Gastroesophageal sphincter (tissue), 3 donors: ENCODE measurements around the gene IRF2BPL.

Source experiments
- EP300 ChIP-seq: sonication (generic); formaldehyde crosslinking; IDR thresholded peaks from one replicate; pipeline ENCODE4 v1.6.1; 2017; ENCODE audit warnings: antibody characterized with exemption, mild to moderate bottlenecking
- POLR2A ChIP-seq, 2 donors: fragments of 450-650 bp; IDR thresholded peaks; one replicate each; pipeline ENCODE4 v1.6.1; 2017; ENCODE audit warnings: antibody characterized with exemption in 2 of 2, mild to moderate bottlenecking in 2 of 2, moderate library complexity in 1 of 2
- POLR2AphosphoS5 ChIP-seq: sonication (generic); formaldehyde crosslinking; IDR thresholded peaks from one replicate; pipeline ENCODE4 v1.6.1; 2017; ENCODE audit warnings: antibody characterized with exemption
- TF ChIP-seq, protein P1 (sequence below), 4 experiments: fragments of 200-600 bp in 2 of 4; fragments of 450-650 bp in 2 of 4; sonication (generic) in 1 of 4; IDR thresholded peaks; one replicate each; pipeline ENCODE4 v1.5.1; 2017 to 2019; ENCODE audit warnings: antibody characterized with exemption in 4 of 4, mild to moderate bottlenecking in 2 of 4, moderate library complexity in 2 of 4

DNA sequence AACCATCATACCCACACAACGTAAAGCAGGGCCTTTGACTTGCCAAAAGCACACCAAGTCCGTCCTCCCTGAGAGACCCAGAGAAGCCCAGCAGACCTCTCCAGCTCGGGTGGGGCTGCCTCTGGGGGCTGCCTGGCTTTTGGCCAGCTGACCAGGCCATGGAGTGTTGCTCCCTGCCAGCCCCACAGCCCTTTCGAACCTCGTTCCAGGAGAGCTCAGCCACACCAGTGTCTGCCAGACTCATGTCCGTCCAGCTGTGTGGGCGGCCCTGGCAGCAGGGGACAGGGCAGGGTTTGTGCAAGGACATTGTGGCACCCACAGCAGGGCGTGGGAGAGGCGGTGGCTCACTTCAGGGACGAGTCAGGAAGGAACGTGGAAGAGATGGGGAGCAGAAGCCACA, 22.6 kb upstream of the IRF2BPL start:
- TF ChIP-seq, protein P1, sequence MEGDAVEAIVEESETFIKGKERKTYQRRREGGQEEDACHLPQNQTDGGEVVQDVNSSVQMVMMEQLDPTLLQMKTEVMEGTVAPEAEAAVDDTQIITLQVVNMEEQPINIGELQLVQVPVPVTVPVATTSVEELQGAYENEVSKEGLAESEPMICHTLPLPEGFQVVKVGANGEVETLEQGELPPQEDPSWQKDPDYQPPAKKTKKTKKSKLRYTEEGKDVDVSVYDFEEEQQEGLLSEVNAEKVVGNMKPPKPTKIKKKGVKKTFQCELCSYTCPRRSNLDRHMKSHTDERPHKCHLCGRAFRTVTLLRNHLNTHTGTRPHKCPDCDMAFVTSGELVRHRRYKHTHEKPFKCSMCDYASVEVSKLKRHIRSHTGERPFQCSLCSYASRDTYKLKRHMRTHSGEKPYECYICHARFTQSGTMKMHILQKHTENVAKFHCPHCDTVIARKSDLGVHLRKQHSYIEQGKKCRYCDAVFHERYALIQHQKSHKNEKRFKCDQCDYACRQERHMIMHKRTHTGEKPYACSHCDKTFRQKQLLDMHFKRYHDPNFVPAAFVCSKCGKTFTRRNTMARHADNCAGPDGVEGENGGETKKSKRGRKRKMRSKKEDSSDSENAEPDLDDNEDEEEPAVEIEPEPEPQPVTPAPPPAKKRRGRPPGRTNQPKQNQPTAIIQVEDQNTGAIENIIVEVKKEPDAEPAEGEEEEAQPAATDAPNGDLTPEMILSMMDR (IDR thresholded peaks at IDR 0.05), result no peak
- TF ChIP-seq POLR2A (IDR thresholded peaks at IDR 0.05), result no peak
- TF ChIP-seq EP300, result no peak
- TF ChIP-seq POLR2AphosphoS5, result peak; percentile 67
